DND-41 (cell line): ENCODE measurements around the gene CXXC1.

ENCODE experiments used
- EZH2 ChIP-seq: IDR thresholded peaks from 3 replicates; pipeline ENCODE4 v1.6.1; 2012; ENCODE audit warnings: borderline replicate concordance, low read depth, mild to moderate bottlenecking, moderate library complexity, low read length, inconsistent platforms; ENCODE audit not compliant: severe bottlenecking
- TF ChIP-seq, protein P1 (sequence below): IDR thresholded peaks from 2 replicates; pipeline ENCODE4 v1.5.1; 2012; ENCODE audit warnings: borderline replicate concordance, low read length, moderate library complexity, mild to moderate bottlenecking; ENCODE audit not compliant: poor library complexity, severe bottlenecking; ENCODE audit errors: extremely low read depth

DNA sequence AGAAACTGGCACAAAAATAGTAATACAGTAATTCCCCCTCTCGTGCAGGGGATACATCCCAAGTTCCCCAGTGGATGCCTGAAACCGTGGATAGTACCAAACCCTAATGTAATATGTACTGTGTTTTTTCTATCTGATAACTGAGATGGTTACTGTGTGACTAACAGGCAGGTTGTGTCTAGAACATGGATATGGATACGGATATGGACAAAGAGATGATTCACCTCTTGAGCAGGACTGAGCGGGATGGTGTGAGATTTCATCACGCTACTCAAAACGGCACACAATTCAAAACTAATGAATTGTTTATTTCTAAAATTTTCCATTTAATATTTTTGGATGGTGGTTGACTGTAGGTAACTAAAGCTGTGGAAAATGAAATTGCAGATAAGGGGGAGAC lies 9.6 kb downstream of the CXXC1 start:
- TF ChIP-seq, protein P1, sequence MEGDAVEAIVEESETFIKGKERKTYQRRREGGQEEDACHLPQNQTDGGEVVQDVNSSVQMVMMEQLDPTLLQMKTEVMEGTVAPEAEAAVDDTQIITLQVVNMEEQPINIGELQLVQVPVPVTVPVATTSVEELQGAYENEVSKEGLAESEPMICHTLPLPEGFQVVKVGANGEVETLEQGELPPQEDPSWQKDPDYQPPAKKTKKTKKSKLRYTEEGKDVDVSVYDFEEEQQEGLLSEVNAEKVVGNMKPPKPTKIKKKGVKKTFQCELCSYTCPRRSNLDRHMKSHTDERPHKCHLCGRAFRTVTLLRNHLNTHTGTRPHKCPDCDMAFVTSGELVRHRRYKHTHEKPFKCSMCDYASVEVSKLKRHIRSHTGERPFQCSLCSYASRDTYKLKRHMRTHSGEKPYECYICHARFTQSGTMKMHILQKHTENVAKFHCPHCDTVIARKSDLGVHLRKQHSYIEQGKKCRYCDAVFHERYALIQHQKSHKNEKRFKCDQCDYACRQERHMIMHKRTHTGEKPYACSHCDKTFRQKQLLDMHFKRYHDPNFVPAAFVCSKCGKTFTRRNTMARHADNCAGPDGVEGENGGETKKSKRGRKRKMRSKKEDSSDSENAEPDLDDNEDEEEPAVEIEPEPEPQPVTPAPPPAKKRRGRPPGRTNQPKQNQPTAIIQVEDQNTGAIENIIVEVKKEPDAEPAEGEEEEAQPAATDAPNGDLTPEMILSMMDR: no peak
- TF ChIP-seq EZH2: no peak
